Fibroblast of pulmonary artery (primary cell): Measurements from ENCODE around the gene NUTF2.

Source experiments
- DNase-seq: peaks from one replicate; pipeline ENCODE4 v3.0.0-alpha.2; 2010; ENCODE audit warnings: low read depth
- H3K4me3 ChIP-seq: replicated peaks from 2 replicates; pipeline ENCODE4 v1.5.1; 2011; ENCODE audit warnings: low read depth, mild to moderate bottlenecking, control low read depth, low read length, moderate library complexity
- CTCF ChIP-seq: IDR thresholded peaks from 2 replicates; pipeline ENCODE4 v1.5.1; 2011; ENCODE audit warnings: mild to moderate bottlenecking, control low read depth, low read length, inconsistent platforms; ENCODE audit errors: missing control alignments

Gene NUTF2

DNA sequence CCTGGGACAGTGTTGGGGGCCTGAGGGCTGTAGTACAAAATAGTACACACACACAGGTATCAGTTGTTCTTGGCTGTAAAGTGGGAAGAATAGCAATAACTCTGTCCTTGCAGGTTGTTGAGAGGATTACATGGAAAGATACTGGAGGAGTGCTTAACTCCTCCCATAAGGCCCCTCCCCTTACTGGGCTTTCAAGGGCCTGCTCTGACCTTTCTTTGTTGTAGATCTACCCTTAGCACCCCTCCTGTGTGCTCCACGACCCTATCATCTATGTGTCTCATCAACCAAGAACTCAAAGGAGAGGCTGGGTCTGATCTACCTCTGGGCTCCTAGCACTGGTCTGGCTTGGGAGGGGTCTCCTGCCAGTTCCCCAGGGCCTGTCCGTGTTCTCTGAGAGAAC lies 17.9 kb downstream of the NUTF2 start:
- no peak for TF ChIP-seq CTCF
- DNase-seq: no peak
- no peak overlapping the region for H3K4me3 ChIP-seq

GRCh38 chr16:67865318-67865717 lies 18.6 kb downstream of the NUTF2 start:
- TF ChIP-seq CTCF: peak; percentile 46
- no peak overlapping the region for H3K4me3 ChIP-seq
- peak; percentile 53 for DNase-seq

DNA sequence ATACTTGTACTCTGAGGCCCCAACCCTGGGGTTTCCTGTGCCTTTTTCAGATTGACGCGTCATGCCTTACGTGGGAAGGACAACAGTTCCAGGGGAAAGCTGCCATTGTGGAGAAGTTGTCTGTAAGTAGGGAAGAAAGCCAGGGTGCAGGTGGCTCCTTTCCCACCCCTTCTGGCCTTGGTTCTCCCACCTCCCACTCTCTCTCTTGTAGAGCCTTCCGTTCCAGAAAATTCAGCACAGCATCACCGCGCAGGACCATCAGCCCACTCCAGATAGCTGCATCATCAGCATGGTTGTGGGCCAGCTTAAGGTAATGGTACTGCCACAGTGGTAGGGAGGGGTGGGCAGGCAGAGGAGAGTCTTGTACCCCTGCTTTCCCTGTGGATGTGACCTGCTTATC lies 21.6 kb downstream of the NUTF2 start:
- H3K4me3 ChIP-seq: no peak overlapping the region
- DNase-seq: no peak
- TF ChIP-seq CTCF: no peak

DNA sequence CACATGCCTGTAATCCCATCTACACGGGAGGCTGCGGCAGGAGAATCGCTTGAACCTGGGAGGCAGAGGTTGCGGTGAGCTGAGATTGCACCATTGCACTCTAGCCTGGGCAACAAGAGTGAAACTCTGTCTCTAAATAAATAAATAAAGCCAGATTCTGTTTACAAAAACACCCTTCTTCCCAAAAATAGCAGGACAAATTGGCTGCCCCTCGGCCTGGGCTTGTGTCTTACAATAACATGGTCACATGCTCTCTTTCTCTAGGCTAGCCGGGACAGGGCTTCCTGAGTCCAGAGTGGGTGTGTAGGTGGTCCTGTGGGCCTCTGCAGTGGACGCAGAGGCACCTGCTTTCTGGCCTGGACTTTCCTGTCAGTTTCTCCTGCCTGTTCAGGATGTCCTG lies 22.9 kb downstream of the NUTF2 start:
- TF ChIP-seq CTCF: no peak
- DNase-seq: no peak
- H3K4me3 ChIP-seq: no peak overlapping the region

- no peak for DNase-seq
- TF ChIP-seq CTCF: no peak
- no peak overlapping the region for H3K4me3 ChIP-seq
These were observed 24.5 kb downstream of the NUTF2 start for GRCh38 chr16:67871256-67871655.

DNA sequence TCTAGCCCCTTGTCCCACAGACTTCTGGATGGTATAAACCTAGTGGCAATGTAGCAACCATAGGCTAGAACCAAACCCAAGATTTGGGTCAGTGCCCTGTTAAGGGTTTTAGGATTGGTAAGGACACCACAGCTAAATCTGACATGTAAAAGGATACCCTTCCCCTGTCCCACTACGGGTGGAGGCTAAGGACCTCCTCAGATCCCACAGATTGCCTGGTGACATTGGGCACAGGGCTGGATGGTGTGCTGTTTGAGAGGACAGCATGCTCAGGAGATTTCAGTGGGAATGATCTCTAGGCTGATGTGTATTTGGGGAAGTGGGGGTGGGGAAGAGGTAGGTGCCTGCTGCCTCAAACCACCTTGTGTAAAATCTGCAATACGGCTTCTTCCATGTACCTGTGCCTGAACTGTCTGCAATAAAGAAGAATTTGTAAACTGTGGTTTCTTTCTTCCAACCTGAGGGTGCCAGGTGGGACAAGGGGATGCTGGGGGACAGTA lies 25.4 kb downstream of the NUTF2 start:
- H3K4me3 ChIP-seq: no peak overlapping the region
- no peak for TF ChIP-seq CTCF
- DNase-seq: no peak

- DNase-seq: peak; percentile 81
- peak within 1 kb of the TSS; percentile 88 for H3K4me3 ChIP-seq
- no peak for TF ChIP-seq CTCF
These were observed 26.1 kb downstream of the NUTF2 start, which contains the start of gene EDC4 for GRCh38 chr16:67872631-67873434. Gene EDC4 (plus strand): TSS chr16:67873052. CDS start chr16:67873262, 210 bp downstream.
